ENCODE measurements around the gene COMTD1. TPM values are rescaled to one million over a fixed set of nuclear protein-coding genes. Genes with fewer than 3 reads are reported as not detected.

Gene COMTD1
- total and polyA plus RNA-seq, 2 of the 13 experiments (the other 11 are each of a cell fraction or from before 2014, with no cell fraction given) = 11.8 to 18.4 TPM

DNA sequence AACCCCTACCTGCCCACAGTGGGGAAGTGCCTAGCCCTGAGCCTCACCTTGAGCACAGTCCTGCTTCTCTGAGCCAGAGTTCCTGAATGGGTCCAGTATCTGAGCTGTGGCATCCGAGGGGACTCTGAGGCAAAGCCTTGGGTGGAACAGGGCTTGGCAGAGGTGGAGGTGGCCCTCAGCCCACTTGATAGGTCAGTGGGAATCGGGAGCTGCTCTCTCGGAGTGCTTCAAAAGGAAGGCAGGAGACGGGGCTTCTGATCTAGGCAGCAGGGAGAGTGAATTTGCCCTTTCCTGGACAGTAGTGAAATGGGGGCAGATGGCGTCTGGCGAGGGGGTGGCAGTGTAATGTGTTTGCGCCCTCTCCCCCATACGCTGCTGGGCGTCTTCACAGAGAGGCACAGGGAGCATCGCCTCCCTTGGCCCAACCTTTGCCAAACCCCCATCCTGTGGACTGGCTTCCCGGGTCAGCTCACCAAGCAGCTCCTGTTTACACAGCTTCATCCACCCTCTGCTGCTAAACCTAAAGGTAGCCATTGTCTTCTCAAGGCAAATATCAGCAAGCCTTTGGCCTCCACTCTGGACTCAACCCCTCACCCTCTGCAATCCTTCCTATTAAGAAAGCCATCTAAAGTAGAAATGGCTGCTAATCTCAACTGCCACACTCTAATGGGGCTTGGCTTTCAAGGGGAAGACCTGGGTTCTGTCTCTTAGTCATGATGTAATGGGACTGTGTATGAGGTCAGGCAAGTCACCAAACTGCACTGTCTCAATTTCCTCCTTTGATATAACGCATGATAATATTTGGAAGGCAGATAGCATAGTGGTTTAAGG, 46.3 kb downstream of the COMTD1 start (continued):
- TF ChIP-seq ZFX (CRISPR knock-in tag; IDR thresholded peaks at IDR 0.05; ENCODE audit: low read depth) (peak; percentile 34; the same call in 1 of the 2 replicates), NR2C2 (CRISPR knock-in tag; IDR thresholded peaks at IDR 0.05; ENCODE audit: borderline replicate concordance) (0 out of 2 replicates have a peak, but pooled peaks have one; percentile 16), SAFB2 (CRISPR knock-in tag; IDR thresholded peaks at IDR 0.05; ENCODE audit: borderline replicate concordance, low read depth) (no peak), ZNF770 (CRISPR knock-in tag; IDR thresholded peaks at IDR 0.05) (peak; percentile 89), SNAPC2 (CRISPR knock-in tag; IDR thresholded peaks at IDR 0.05) (0 out of 2 replicates have a peak, but pooled peaks have one; percentile 35), NPAS2 (CRISPR knock-in tag; IDR thresholded peaks at IDR 0.05; ENCODE audit: borderline replicate concordance) (no peak), SALL1 (CRISPR knock-in tag; IDR thresholded peaks at IDR 0.05) (peak; percentile 70), FOXO1 (CRISPR knock-in tag; IDR thresholded peaks at IDR 0.05) (peak; percentile 45; the same call in 1 of the 2 replicates), NR2F6 (IDR thresholded peaks at IDR 0.05) (0 out of 2 replicates have a peak, but pooled peaks have one; percentile 40), NR2F6 (CRISPR knock-in tag; IDR thresholded peaks at IDR 0.05) (peak; percentile 48; the same call in 1 of the 2 replicates), SP4 (CRISPR knock-in tag; IDR thresholded peaks at IDR 0.05) (no peak), ZFP91 (CRISPR knock-in tag; IDR thresholded peaks at IDR 0.05; ENCODE audit: borderline replicate concordance) (peak; percentile 56; the same call in 1 of the 2 replicates), HDAC2 (CRISPR knock-in tag; IDR thresholded peaks at IDR 0.05) (peak; percentile 69), CBX1 (IDR thresholded peaks at IDR 0.05; ENCODE audit: low read depth) (no peak), RNF2 (conservative IDR thresholded peaks at IDR 0.05; ENCODE audit: low read depth) (no peak), ZNF432 (CRISPR knock-in tag; IDR thresholded peaks at IDR 0.05; ENCODE audit: borderline replicate concordance) (no peak), NFIB (CRISPR knock-in tag; IDR thresholded peaks at IDR 0.05; ENCODE audit: borderline replicate concordance) (no peak)
- TF ChIP-seq, protein P1, sequence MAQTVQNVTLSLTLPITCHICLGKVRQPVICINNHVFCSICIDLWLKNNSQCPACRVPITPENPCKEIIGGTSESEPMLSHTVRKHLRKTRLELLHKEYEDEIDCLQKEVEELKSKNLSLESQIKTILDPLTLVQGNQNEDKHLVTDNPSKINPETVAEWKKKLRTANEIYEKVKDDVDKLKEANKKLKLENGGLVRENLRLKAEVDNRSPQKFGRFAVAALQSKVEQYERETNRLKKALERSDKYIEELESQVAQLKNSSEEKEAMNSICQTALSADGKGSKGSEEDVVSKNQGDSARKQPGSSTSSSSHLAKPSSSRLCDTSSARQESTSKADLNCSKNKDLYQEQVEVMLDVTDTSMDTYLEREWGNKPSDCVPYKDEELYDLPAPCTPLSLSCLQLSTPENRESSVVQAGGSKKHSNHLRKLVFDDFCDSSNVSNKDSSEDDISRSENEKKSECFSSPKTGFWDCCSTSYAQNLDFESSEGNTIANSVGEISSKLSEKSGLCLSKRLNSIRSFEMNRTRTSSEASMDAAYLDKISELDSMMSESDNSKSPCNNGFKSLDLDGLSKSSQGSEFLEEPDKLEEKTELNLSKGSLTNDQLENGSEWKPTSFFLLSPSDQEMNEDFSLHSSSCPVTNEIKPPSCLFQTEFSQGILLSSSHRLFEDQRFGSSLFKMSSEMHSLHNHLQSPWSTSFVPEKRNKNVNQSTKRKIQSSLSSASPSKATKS (CRISPR knock-in tag; IDR thresholded peaks at IDR 0.05) = no peak
- TF ChIP-seq, protein P2, sequence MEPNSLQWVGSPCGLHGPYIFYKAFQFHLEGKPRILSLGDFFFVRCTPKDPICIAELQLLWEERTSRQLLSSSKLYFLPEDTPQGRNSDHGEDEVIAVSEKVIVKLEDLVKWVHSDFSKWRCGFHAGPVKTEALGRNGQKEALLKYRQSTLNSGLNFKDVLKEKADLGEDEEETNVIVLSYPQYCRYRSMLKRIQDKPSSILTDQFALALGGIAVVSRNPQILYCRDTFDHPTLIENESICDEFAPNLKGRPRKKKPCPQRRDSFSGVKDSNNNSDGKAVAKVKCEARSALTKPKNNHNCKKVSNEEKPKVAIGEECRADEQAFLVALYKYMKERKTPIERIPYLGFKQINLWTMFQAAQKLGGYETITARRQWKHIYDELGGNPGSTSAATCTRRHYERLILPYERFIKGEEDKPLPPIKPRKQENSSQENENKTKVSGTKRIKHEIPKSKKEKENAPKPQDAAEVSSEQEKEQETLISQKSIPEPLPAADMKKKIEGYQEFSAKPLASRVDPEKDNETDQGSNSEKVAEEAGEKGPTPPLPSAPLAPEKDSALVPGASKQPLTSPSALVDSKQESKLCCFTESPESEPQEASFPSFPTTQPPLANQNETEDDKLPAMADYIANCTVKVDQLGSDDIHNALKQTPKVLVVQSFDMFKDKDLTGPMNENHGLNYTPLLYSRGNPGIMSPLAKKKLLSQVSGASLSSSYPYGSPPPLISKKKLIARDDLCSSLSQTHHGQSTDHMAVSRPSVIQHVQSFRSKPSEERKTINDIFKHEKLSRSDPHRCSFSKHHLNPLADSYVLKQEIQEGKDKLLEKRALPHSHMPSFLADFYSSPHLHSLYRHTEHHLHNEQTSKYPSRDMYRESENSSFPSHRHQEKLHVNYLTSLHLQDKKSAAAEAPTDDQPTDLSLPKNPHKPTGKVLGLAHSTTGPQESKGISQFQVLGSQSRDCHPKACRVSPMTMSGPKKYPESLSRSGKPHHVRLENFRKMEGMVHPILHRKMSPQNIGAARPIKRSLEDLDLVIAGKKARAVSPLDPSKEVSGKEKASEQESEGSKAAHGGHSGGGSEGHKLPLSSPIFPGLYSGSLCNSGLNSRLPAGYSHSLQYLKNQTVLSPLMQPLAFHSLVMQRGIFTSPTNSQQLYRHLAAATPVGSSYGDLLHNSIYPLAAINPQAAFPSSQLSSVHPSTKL (CRISPR knock-in tag; IDR thresholded peaks at IDR 0.05) = peak; percentile 63
